Skeletal muscle tissue (tissue), 2 donors: ENCODE data around the gene CCDC201. TPM values are rescaled to one million over a fixed set of nuclear protein-coding genes. Genes with fewer than 3 reads are reported as not detected.

Experiments
- small RNA-seq: library from RNA; depleted of rRNA; stranded (forward); fragments of <200 nt; gene quantifications from one replicate; pipeline ENCODE3, GENCODE V24; 2014
- total RNA-seq: library from RNA; depleted of rRNA; stranded (reverse); fragments of >200 nt; gene quantifications from one replicate; pipeline ENCODE4 v1.2.3, GENCODE V29; 2014

Gene CCDC201
- total RNA-seq, 1 donor from 2014 or later: not detected

Small RNA genes lying within 50 kb of the gene (small RNA-seq; reads per million reads assigned to genes)
- not detected for gene RNU6-326P

Other genes with a start within 250 kb of the CCDC201 start
- not detected for gene IGFBP1, start 15.4 kb upstream of the CCDC201 start, total RNA-seq
- 112 TPM for gene IGFBP3, start 48.2 kb upstream of the CCDC201 start, total RNA-seq